HG03108 (cell line): Measurements from ENCODE around the gene MCTP1.
A peak's percentile ranks its signal among the peaks of the same experiment; 100 is the strongest.
"Not testable (repeated sequence)": the region's sequence is repeated elsewhere in the genome, so short reads cannot be mapped to it uniquely, and the experiment has no call there.

Experiments used
- ATAC-seq: cut with Tn5 transposase; IDR thresholded peaks from one replicate; pipeline ENCODE4 v1.9.1; 2021; ENCODE audit warnings: moderate library complexity; ENCODE audit not compliant: unreplicated experiment

The MCTP1 gene

GRCh38 chr5:94841598-94842322 lies 443.1 kb downstream of the MCTP1 start:
- no peak for ATAC-seq

- no peak for ATAC-seq
These were observed 451.0 kb downstream of the MCTP1 start for GRCh38 chr5:94833851-94834250.

GRCh38 chr5:94832685-94833084 lies 452.2 kb downstream of the MCTP1 start:
- ATAC-seq, result no peak

- ATAC-seq, result no peak
These were observed 454.4 kb downstream of the MCTP1 start for GRCh38 chr5:94830520-94830919.

- not testable (repeated sequence) for ATAC-seq
These were observed 456.7 kb downstream of the MCTP1 start for GRCh38 chr5:94828222-94828621.

- ATAC-seq, result no peak
These were observed 464.4 kb downstream of the MCTP1 start for GRCh38 chr5:94820488-94820887.

GRCh38 chr5:94818904-94819303 lies 466.0 kb downstream of the MCTP1 start:
- no peak for ATAC-seq

GRCh38 chr5:94815313-94816039 lies 469.4 kb downstream of the MCTP1 start:
- no peak for ATAC-seq

GRCh38 chr5:94812232-94812631 lies 472.7 kb downstream of the MCTP1 start:
- ATAC-seq, result no peak

GRCh38 chr5:94811331-94811730 lies 473.6 kb downstream of the MCTP1 start:
- ATAC-seq, result no peak

- ATAC-seq, result no peak
These were observed 474.0 kb downstream of the MCTP1 start for GRCh38 chr5:94810877-94811276.

- no peak for ATAC-seq
These were observed 474.6 kb downstream of the MCTP1 start for GRCh38 chr5:94810281-94810680.

- no peak for ATAC-seq
These were observed 476.4 kb downstream of the MCTP1 start for GRCh38 chr5:94808497-94808896.

GRCh38 chr5:94807985-94808384 lies 476.9 kb downstream of the MCTP1 start:
- ATAC-seq, result no peak

- no peak for ATAC-seq
These were observed 482.4 kb downstream of the MCTP1 start for GRCh38 chr5:94802450-94802849.

- no peak for ATAC-seq
These were observed 488.3 kb downstream of the MCTP1 start for GRCh38 chr5:94796586-94796985.

- peak; percentile 26 for ATAC-seq
These were observed 491.1 kb downstream of the MCTP1 start for GRCh38 chr5:94793816-94794198.

- peak; percentile 100 for ATAC-seq
These were observed 491.6 kb downstream of the MCTP1 start for GRCh38 chr5:94793113-94793815.

GRCh38 chr5:94791829-94792228 lies 493.1 kb downstream of the MCTP1 start:
- ATAC-seq, result no peak

- no peak for ATAC-seq
These were observed 496.4 kb downstream of the MCTP1 start for GRCh38 chr5:94788527-94788926.

- no peak for ATAC-seq
These were observed 500.1 kb downstream of the MCTP1 start for GRCh38 chr5:94784536-94785505.
